Activated B cell treated with CpG ODN at 0.5 μM for 24 hours (primary cell): ENCODE measurements around the gene CROCC. TPM values are rescaled to one million over a fixed set of nuclear protein-coding genes. Genes with fewer than 3 reads are reported as not detected.

ENCODE experiments used
- ATAC-seq: fragments of 200-7000 bp; cut with Tn5 transposase; one replicate; pipeline ENCODE4 v1.10.0; 2021; ENCODE audit warnings: low read depth, mild to moderate bottlenecking, moderate library complexity
- CTCF ChIA-PET: fragments of 350-600 bp; sonication (Branson Sonifier 250); formaldehyde crosslinking; loops from one replicate; lab custom pipeline; 2021; ENCODE audit warnings: antibody characterized with exemption; lab: Charles Lee
- POLR2A ChIA-PET: fragments of 350-600 bp; sonication (Branson Sonifier 250); formaldehyde crosslinking; loops from one replicate; lab custom pipeline; 2021; ENCODE audit warnings: antibody characterized with exemption; lab: Charles Lee
- DNase-seq: peaks from one replicate; pipeline ENCODE4 v3.0.0; 2022
- H3K27ac Mint-ChIP-seq: one replicate; pipeline ENCODE4 v1.8.0; 2020; ENCODE audit warnings: mixed read lengths
- H3K27me3 Mint-ChIP-seq: one replicate; pipeline ENCODE4 v1.8.0; 2021; ENCODE audit warnings: mixed read lengths
- H3K36me3 Mint-ChIP-seq: one replicate; pipeline ENCODE4 v1.8.0; 2021; ENCODE audit warnings: low read depth, mixed read lengths
- H3K4me1 Mint-ChIP-seq: one replicate; pipeline ENCODE4 v1.8.0; 2021; ENCODE audit warnings: mixed read lengths
- H3K4me3 Mint-ChIP-seq: one replicate; pipeline ENCODE4 v1.8.0; 2020; ENCODE audit warnings: mild to moderate bottlenecking, mixed read lengths
- H3K9me3 Mint-ChIP-seq: one replicate; pipeline ENCODE4 v1.8.0; 2020; ENCODE audit warnings: mixed read lengths
- intact Hi-C: fragments of 100-400 bp; cut with micrococcal nuclease; formaldehyde crosslinking; loops from one replicate; pipeline ENCODE4 v1.15.1; 2024
- total RNA-seq: library from RNA; stranded (reverse); gene quantifications from 2 replicates; pipeline ENCODE4 v1.2.3, GENCODE V29; 2022
- TF ChIP-seq, protein P1 (sequence below): fragments of 200-600 bp; IDR thresholded peaks from one replicate; pipeline ENCODE4 v1.8.0; 2022; ENCODE audit warnings: antibody characterized with exemption, mild to moderate bottlenecking

CROCC gene
- total RNA-seq, 1 donor from 2014 or later = 30.4 TPM

DNA sequence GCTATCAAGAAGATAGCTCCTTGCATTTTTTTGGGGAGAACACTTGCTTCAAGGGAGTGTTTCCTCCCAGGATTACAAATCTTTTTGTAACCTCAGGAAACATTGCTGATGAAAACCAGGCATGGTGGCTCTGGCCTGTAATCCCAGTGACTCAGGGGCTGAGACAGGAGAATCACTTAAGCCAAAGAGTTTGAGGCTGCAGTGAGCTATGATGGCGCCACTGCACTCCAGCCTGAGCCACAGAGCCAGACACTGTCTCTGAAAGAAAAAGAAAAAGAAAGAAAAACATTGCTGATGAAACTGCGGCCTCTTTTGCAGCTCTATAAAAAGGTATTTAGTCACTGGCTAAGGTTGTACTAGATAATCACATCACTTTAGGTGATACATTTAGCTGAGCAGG lies 18.7 kb upstream of the CROCC start:
- intact Hi-C loops = no loop called here
- POLR2A ChIA-PET = interaction anchor here (1.5 to 4.0 kb wide), 5 partner anchors 10 to 389 kb away, joined by 9 to 35 read pairs (median 23); partner anchors contain the start of gene RNU1-1
- H3K27ac Mint-ChIP-seq = no peak overlapping the region
- ATAC-seq (no peak), DNase-seq (no peak)
- H3K9me3 Mint-ChIP-seq = peaks cover 3% of the 10 kb centered on the region
- no peaks in the 10 kb centered on the region for H3K27me3 Mint-ChIP-seq
- H3K4me1 Mint-ChIP-seq = peaks cover 43% of the 10 kb centered on the region
- CTCF ChIA-PET = no interaction called here
- TF ChIP-seq, protein P1, sequence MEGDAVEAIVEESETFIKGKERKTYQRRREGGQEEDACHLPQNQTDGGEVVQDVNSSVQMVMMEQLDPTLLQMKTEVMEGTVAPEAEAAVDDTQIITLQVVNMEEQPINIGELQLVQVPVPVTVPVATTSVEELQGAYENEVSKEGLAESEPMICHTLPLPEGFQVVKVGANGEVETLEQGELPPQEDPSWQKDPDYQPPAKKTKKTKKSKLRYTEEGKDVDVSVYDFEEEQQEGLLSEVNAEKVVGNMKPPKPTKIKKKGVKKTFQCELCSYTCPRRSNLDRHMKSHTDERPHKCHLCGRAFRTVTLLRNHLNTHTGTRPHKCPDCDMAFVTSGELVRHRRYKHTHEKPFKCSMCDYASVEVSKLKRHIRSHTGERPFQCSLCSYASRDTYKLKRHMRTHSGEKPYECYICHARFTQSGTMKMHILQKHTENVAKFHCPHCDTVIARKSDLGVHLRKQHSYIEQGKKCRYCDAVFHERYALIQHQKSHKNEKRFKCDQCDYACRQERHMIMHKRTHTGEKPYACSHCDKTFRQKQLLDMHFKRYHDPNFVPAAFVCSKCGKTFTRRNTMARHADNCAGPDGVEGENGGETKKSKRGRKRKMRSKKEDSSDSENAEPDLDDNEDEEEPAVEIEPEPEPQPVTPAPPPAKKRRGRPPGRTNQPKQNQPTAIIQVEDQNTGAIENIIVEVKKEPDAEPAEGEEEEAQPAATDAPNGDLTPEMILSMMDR = no peak
- H3K36me3 Mint-ChIP-seq = no peaks in the 10 kb centered on the region
- no peak overlapping the region for H3K4me3 Mint-ChIP-seq

DNA sequence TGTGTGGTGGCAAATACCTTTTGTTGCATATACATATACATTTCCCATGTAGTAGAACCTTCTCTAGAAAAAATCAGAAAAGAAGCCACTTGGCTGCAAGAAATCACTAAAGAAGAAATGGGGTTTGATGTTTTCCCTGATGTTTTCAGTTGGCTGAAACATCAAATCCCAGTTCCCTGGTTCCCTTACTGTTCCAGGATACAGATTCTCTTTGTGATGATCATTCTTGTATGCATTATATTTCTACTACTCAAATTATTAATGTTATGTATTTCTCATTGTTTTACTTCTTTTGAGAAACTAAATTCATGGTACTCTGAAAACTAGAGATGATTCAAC lies 18.3 kb upstream of the CROCC start:
- H3K36me3 Mint-ChIP-seq = no peaks in the 10 kb centered on the region
- H3K9me3 Mint-ChIP-seq = peaks cover 3% of the 10 kb centered on the region
- H3K27me3 Mint-ChIP-seq = no peaks in the 10 kb centered on the region
- ChIA-PET CTCF (no interaction called here), POLR2A (interaction anchor here (0.6 to 4.0 kb wide), 10 partner anchors 10 to 389 kb away, joined by 3 to 35 read pairs (median 8); partner anchors contain the start of genes NBPF1 and RNU1-1)
- no peak for DNase-seq
- H3K27ac Mint-ChIP-seq = no peak overlapping the region
- intact Hi-C loops = no loop called here
- peaks cover 40% of the 10 kb centered on the region for H3K4me1 Mint-ChIP-seq
- TF ChIP-seq, protein P1 = no peak
- ATAC-seq = no peak
- no peak overlapping the region for H3K4me3 Mint-ChIP-seq

DNA sequence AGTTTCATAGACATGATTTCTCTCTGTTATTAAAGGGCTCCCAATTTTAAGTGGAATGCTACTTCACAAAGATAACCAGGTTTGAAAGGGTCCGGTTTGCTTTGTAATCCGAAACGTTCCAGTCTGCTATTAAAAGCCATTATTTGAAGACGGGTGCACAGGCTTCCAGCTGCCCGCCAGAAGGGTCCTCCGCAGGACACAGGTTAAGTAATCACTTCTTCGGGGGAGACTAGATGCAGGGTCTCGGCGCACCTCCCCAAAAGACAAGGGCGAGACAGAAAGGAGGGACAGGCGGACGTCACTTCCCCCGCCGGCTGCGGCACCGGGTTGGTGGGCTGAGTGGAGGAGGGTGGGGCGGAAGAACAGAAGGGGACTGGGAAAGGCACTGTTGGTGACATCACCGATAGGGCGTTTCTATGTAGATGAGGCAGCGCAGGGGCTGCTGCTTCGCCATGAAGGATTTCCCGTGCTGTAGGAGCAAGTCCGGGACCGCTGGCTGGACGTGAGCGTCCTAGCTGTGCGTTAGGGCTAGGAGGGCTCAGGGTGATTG lies 17.1 kb upstream of the CROCC start:
- CTCF ChIA-PET = interaction anchor here (1.4 kb wide), 1 partner anchor 56 kb away, joined by 3 read pairs; no protein-coding TSS in a partner anchor
- intact Hi-C loops = loop anchor here (1.0 to 2.0 kb wide), 3 partner anchors 8 to 392 kb away; no protein-coding TSS in a partner anchor

DNA sequence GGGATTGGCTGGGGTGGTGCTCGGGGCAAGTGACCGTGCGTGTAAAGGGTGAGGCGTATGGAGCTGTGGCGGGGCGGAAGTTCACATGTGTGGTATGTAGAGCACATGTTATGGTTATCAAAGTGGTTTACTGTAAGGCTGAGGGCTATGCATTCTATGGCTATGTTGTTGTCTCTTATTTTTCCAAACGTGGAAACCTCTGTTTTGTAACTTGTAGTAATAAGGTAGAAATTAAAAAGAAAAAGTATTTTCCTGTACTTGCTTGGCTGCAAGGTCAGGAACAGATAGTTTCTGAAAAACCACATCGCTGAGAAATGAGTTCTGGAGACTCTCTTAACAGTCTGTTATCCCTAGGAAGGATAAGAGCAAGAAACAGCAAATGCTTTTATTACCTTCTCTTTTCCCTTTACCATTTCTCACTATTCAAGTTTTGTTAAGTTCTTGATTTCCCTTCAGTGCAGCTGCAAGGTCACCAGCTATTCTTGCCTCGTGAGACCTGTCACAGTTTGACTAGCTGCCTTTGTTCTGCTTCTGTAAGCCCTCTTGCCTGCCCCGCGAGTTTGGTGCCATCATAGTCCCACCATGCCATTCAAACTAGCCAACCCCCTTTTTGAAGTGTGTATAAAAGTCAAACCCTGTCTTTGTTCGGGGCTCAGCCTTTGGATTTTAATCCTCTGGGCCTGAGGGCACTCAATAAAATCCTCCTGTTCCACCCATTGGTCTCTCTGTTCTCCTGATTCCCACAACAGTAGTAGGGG lies 16.4 kb upstream of the CROCC start:
- H3K4me1 Mint-ChIP-seq = peaks cover 42% of the 10 kb centered on the region
- ChIA-PET CTCF (interaction anchor here (1.4 kb wide), 1 partner anchor 55 kb away, joined by 3 read pairs; no protein-coding TSS in a partner anchor), POLR2A (interaction anchor here (0.6 to 4.0 kb wide), 17 partner anchors 8 to 1380 kb away, joined by 3 to 62 read pairs (median 7); partner anchors contain the start of genes CROCC, NBPF1, RNU1-1 and RNU1-2)
- H3K36me3 Mint-ChIP-seq = no peaks in the 10 kb centered on the region
- TF ChIP-seq, protein P1 = no peak
- ATAC-seq (peak; percentile 70), DNase-seq (no peak)
- no peak overlapping the region for H3K4me3 Mint-ChIP-seq
- no peaks in the 10 kb centered on the region for H3K27me3 Mint-ChIP-seq
- H3K9me3 Mint-ChIP-seq = peaks cover 3% of the 10 kb centered on the region
- intact Hi-C loops = loop anchor here (1.0 to 2.0 kb wide), 2 partner anchors 8 to 392 kb away; no protein-coding TSS in a partner anchor
- H3K27ac Mint-ChIP-seq = no peak overlapping the region

More for the DNA sequence above, 17.1 kb upstream of the CROCC start:
- TF ChIP-seq, protein P1 = no peak
- peaks cover 40% of the 10 kb centered on the region for H3K4me1 Mint-ChIP-seq
- no peak overlapping the region for H3K4me3 Mint-ChIP-seq
- H3K36me3 Mint-ChIP-seq = no peaks in the 10 kb centered on the region
- ATAC-seq (peak; percentile 90), DNase-seq (peak; percentile 86)
- H3K27ac Mint-ChIP-seq = no peak overlapping the region
- no peaks in the 10 kb centered on the region for H3K27me3 Mint-ChIP-seq
- POLR2A ChIA-PET = interaction anchor here (0.6 to 4.0 kb wide), 17 partner anchors 8 to 1287 kb away, joined by 3 to 62 read pairs (median 8); partner anchors contain the start of genes CROCC, NBPF1, RNU1-1 and RNU1-2
- peaks cover 3% of the 10 kb centered on the region for H3K9me3 Mint-ChIP-seq
